Stimulated activated CD4-positive, alpha-beta T cell treated with anti-CD3 and anti-CD28 coated beads, Interleukin-12 subunit alpha, Interleukin-12 subunit beta, amount 100 ng/mL, for 48 hours (primary cell): ENCODE measurements around the gene CCSER1.

ENCODE experiments used
- DNase-seq, 3 donors: peaks; one replicate each; pipeline ENCODE4 v3.0.0-alpha.2; 2020; ENCODE audit warnings: low read depth in 2 of 3, low spot score in 1 of 3

Gene CCSER1

GRCh38 chr4:90127706-90128345 is 632 bp downstream of the CCSER1 start:
- no peak for DNase-seq

- no peak for DNase-seq
Measured at GRCh38 chr4:90128961-90129495, 1.8 kb downstream of the CCSER1 start.

- DNase-seq, result no peak
Measured at GRCh38 chr4:90130076-90130475, 2.9 kb downstream of the CCSER1 start.

- no peak for DNase-seq
Measured at GRCh38 chr4:90137555-90137954, 10.4 kb downstream of the CCSER1 start.

- no peak for DNase-seq
Measured at GRCh38 chr4:90142081-90142480, 14.9 kb downstream of the CCSER1 start.

GRCh38 chr4:90145319-90145718 is 18.1 kb downstream of the CCSER1 start:
- DNase-seq, result no peak

- no peak for DNase-seq
Measured at GRCh38 chr4:90146306-90146705, 19.1 kb downstream of the CCSER1 start.

- no peak for DNase-seq
Measured at GRCh38 chr4:90148574-90149148, 21.5 kb downstream of the CCSER1 start.

- DNase-seq, result no peak
Measured at GRCh38 chr4:90152024-90152423, 24.8 kb downstream of the CCSER1 start.

GRCh38 chr4:90159193-90159592 is 32.0 kb downstream of the CCSER1 start:
- no peak for DNase-seq

GRCh38 chr4:90160044-90160443 is 32.9 kb downstream of the CCSER1 start:
- DNase-seq, result no peak

- DNase-seq, result no peak
Measured at GRCh38 chr4:90162566-90162965, 35.4 kb downstream of the CCSER1 start.

- DNase-seq, result no peak
Measured at GRCh38 chr4:90163872-90164271, 36.7 kb downstream of the CCSER1 start.

- no peak for DNase-seq
Measured at GRCh38 chr4:90165883-90166282, 38.7 kb downstream of the CCSER1 start.

GRCh38 chr4:90171491-90171890 is 44.3 kb downstream of the CCSER1 start:
- no peak for DNase-seq

GRCh38 chr4:90174621-90175023 is 47.4 kb downstream of the CCSER1 start:
- no peak for DNase-seq

- DNase-seq, result no peak
Measured at GRCh38 chr4:90181644-90182043, 54.5 kb downstream of the CCSER1 start.

GRCh38 chr4:90183254-90183653 is 56.1 kb downstream of the CCSER1 start:
- DNase-seq, result no peak

- DNase-seq, result no peak
Measured at GRCh38 chr4:90184560-90184959, 57.4 kb downstream of the CCSER1 start.

GRCh38 chr4:90185416-90185815 is 58.2 kb downstream of the CCSER1 start:
- no peak for DNase-seq

- no peak for DNase-seq
Measured at GRCh38 chr4:90186229-90186628, 59.0 kb downstream of the CCSER1 start.

- DNase-seq, result no peak
Measured at GRCh38 chr4:90187148-90187884, 60.1 kb downstream of the CCSER1 start.
